Lower leg skin (tissue), 3 donors: ENCODE measurements around the gene EMILIN2.

Experiments
- CTCF ChIP-seq, 3 donors: fragments of 450-650 bp; IDR thresholded peaks; one replicate each; pipeline ENCODE4 v1.5.1; 2016; ENCODE audit warnings: antibody characterized with exemption in 3 of 3, mild to moderate bottlenecking in 3 of 3, moderate library complexity in 2 of 3
- POLR2A ChIP-seq, 2 donors: fragments of 450-650 bp; IDR thresholded peaks; one replicate each; pipeline ENCODE4 v1.6.1; 2016 to 2017; ENCODE audit warnings: antibody characterized with exemption in 2 of 2, mild to moderate bottlenecking in 1 of 2, moderate library complexity in 1 of 2

GRCh38 chr18:2958819-2959298 is 112.1 kb downstream of the EMILIN2 start:
- TF ChIP-seq CTCF (IDR thresholded peaks at IDR 0.05), result no peak
- TF ChIP-seq POLR2A (IDR thresholded peaks at IDR 0.05), result no peak
